TTC549 (cell line): ENCODE measurements around the gene PUDP.
"Not testable (repeated sequence)": the region's sequence is repeated elsewhere in the genome, so short reads cannot be mapped to it uniquely, and the experiment has no call there.

ENCODE experiments used
- FAIRE-seq: peaks from 2 replicates; lab custom pipeline; 2012; peaks lifted over from hg19 to GRCh38; lab: Jason Lieb, UNC

Gene PUDP

GRCh38 chrX:7072856-7073255 is 75.1 kb downstream of the PUDP start:
- FAIRE-seq, result no peak

GRCh38 chrX:7071390-7071789 is 76.6 kb downstream of the PUDP start:
- no peak for FAIRE-seq

DNA sequence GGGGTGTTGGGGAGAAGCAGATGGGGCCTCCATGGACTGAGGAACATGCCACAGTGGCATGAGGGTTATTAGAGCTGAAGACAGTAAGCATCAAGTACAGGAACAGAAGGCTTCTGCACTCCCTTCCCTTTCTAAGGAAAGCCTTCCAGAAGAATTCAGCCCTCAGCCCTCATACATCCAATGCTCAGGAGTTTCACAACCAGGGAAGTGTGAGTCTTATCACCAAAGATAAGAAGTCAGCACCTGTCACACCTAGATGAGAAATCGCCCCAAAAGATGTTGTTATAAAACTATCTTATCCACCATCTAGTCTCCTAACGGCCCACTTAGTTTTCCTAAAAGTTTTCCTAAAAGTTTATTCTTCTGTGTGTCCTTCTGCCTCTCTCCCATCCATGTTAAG is 78.4 kb downstream of the PUDP start:
- FAIRE-seq, result no peak

- no peak for FAIRE-seq
These were observed 79.0 kb downstream of the PUDP start for GRCh38 chrX:7068939-7069367.

DNA sequence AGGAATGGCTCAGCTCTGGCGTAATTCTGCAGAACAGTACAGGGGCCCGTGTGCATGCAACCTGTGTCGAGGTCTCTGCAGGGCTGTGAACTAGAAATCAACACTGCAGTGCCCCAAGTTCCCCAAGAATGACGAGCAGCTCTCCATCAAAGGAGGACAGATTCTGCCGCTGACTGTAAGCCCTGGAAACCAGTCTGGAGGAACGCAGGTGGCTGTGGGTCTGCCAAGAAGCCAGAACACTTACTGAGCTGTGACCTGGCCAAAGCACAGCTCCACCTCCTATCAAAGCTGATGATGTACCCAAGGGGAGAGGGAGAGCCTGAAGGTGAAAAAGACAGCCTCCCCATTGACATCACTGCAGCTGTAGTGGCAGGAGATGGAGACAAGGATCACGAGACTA is 80.7 kb downstream of the PUDP start:
- FAIRE-seq, result no peak

DNA sequence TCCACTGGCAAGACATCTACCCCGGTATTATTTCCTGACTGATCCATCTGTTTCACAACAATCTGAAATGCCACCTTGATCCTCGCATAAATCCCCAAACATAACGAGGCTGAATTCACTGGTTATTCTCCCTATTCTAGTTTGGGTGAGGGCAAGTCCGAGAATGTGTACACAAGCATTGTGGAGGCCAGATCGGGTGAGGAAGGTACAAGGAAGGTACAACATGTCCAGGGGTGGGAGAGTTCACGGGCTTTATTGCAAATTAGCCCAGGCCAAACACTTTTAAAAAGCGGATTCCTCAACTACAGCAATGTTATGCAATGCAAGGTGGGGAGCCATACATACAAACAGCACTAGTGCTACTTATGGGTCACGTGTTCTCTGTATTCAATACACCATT is 82.5 kb downstream of the PUDP start:
- FAIRE-seq, result no peak

DNA sequence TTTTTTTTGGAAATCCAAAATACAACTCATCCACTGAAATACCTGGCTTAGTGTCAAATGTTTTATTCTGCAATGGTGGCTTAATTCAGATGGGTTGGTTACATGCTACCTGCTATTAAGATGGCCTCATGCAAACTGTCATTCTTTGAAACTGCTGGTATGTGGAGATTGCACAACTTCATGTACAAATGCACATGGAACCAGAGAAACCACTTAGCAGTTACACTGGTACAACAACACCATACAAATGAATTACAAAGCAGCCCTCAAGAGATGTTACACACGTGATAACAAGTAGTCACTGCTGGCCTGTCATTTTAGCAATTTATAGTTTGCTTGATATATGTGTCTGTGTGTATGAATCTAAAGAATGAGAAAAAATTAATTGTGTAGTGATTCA is 85.0 kb downstream of the PUDP start:
- FAIRE-seq, result no peak

DNA sequence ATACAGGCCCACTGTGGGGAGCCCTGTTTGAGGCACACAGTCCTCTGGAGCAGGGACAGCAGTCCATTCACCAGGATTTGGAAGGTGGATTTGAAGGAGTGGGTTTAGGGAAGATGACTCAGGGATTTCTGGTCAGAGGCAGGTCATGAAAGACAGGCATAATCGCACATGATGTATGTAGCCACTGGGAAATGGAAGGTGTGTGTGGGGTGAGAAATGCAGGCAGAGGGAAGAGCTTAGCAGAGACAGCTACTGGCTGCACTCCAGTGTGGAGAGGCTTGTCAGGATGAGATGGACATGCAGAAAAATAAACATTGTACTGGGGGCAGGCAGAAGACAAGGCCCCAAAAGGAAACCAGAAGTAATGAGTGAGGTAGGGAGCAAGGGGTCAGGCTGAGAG is 85.7 kb downstream of the PUDP start:
- FAIRE-seq, result no peak

GRCh38 chrX:7061429-7061828 is 86.5 kb downstream of the PUDP start:
- FAIRE-seq, result no peak

GRCh38 chrX:7060444-7060843 is 87.5 kb downstream of the PUDP start:
- FAIRE-seq, result no peak

DNA sequence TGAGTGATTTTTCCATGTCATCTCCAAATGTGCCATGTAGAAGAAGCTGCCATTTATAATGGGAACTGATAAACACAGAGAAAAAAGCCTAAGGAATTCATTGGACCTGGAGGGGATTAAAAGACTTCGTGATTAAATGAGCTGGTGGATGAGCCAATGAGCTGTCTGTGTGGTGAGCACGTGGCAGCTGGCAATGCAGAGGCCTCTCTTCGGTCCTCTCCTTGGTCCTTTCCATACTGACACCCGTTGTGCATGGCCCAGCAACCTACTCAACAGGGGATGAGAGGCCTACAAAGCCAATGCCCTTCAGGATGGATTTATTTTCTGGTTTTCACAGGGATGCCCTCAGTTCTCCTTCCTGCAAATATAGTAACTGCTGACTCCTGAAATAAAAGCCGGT is 88.1 kb downstream of the PUDP start:
- FAIRE-seq, result no peak

- FAIRE-seq, result no peak
These were observed 88.6 kb downstream of the PUDP start for GRCh38 chrX:7059214-7059838.

- FAIRE-seq, result no peak
These were observed 92.4 kb downstream of the PUDP start for GRCh38 chrX:7055386-7056137.

GRCh38 chrX:7054219-7055216 is 93.4 kb downstream of the PUDP start:
- FAIRE-seq, result no peak

GRCh38 chrX:7052541-7052940 is 95.4 kb downstream of the PUDP start:
- FAIRE-seq, result no peak

- FAIRE-seq, result no peak
These were observed 97.7 kb downstream of the PUDP start for GRCh38 chrX:7050271-7050670.

DNA sequence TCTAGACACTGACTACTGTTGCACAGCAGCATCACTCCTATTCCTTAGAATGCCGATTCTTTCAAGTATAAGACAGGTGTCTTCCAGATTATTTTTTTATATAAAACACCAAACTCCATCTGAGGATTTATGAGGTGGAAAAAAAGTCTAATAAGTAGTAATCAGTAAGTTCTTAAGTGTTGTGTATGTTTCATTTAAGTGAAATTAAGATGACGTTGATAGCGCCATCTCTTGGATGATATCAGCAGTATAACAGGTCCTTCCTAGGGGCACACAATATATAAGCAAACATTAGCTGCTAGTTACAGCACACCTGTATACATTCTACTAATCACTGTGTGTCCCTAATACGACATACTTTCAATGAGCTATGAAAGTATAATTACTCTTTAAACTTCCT is 100.0 kb downstream of the PUDP start:
- FAIRE-seq, result no peak

DNA sequence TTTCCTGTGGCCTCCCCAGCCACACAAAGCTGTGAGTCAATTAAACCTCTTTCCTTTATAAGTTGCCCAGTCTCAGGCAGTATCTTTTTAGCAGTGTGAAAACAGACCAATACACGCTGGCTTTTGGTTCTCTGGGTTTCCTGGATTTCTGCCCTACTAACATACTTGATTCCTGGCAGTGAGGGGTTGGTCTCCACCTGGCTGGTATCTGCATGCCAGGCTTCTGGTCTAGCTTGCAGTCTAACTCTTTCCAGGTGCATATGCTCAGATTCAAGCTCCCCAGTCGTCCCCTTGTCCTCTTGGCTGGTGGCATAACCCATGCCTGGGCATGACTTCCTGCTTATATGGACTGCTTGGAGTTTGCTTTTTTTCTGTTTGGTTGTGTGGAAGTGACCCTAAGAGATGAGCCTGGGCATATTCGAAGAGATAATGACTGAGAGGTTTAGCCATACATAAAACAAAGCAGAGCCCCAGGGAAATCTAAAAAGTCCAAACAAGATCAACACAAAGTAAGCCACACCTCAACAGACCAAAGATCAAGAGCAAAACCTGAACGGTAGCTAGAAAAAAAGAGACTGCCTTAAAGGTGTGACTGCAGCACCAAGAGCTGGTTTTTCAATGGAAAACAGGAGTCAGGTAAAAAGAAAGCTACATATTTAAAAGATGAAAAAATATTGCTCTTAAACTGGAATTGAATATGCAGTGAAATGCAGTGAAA is 102.6 kb downstream of the PUDP start:
- FAIRE-seq, result no peak

DNA sequence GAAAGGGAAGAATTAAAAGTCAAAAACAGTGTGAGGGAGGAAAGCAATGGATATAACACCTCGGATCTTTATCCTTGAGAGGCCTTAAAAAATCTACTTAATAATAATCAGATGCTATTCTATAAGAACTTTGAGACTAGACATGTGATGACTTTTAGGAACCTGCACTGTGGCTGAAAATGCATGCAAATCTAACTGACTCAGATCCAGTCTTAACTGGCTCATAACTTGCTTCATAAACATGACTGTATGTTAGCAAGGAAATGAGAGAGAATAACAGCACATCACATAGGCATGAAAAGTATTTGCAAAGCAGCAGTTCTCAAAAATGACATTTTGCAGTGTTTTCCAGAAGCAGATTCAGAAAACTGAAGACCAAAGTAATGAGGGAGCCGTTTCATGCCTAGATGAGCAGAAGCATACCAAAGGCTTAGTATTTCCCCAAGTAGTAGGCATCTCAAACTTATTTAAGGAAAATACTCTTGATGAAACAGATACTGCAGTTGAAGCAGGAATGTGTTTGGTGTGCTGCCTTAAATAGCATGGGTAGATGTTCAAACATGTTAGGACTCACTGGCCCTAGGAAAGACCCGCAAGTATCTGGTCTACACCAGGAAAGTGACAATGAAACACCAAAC is 104.0 kb downstream of the PUDP start:
- not testable (repeated sequence) for FAIRE-seq

GRCh38 chrX:7028246-7028645 is 119.7 kb downstream of the PUDP start:
- no peak for FAIRE-seq

DNA sequence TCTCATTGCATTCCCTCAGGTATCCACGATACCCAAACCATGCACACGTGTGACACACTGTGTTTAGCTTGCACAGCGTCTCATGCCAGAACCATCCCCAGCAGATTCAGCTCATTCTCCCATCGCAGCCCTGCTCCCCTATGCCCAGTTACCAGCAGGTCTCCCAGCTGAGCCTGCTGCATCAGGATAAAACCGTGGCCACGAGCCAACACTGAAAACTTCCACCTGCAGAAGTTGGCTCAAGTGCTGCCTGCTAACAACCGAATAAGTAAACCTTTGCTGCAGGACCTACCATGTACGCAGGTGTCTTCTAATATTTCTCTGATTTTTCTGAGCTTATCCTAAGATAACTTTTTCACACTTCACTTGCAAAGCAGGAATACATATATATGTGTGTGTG is 120.9 kb downstream of the PUDP start:
- no peak for FAIRE-seq

DNA sequence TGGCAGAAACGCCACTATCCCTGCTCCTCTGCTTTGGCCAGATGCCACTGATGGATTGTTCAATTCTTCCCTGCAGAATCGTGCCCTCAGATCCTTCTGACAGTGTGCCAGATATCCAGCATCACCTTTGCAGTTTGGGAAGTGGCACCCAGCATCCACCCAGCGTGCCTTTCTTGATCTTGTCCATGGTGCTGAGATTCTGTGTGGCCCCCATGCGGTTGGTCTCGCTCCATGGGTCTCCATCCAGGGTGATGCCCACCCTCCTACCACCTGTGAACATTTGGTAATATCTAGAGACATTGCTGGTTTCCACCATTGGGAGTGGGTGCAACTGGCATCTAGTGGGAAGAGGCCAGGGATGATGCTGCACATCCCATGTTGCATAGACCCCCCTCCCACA is 121.6 kb downstream of the PUDP start:
- not testable (repeated sequence) for FAIRE-seq
